HCT116 (cell line): Measurements from ENCODE around the gene NDUFA8. TPM values are rescaled to one million over a fixed set of nuclear protein-coding genes. Genes with fewer than 3 reads are reported as not detected.

Experiments used
- ATAC-seq: fragments of 200-7000 bp; cut with Tn5 transposase; 2 replicates; pipeline ENCODE4 v1.9.1; 2020; ENCODE audit warnings: mild to moderate bottlenecking, moderate library complexity
- BruUV-seq: library from RNA; stranded (reverse); fragments of 400-500 nt; replicated peaks from 2 replicates; lab custom pipeline; 2021; lab: Mats Ljungman, UMichigan
- CTCF ChIA-PET: fragments of 300-600 bp; sonication (Branson Sonifier 250); formaldehyde crosslinking; loops from one replicate; lab custom pipeline; 2021; ENCODE audit warnings: antibody characterized with exemption; lab: Charles Lee
- POLR2A ChIA-PET: fragments of 300-600, 350-600 bp; sonication (Branson Sonifier 250); formaldehyde crosslinking; loops from one replicate; lab custom pipeline; 2021; ENCODE audit warnings: antibody characterized with exemption; lab: Charles Lee
- RAD21 ChIA-PET, 2 experiments: fragments of 300-600 bp; sonication (Branson Sonifier 250); formaldehyde crosslinking; loops; one replicate each; lab custom pipeline; 2023; ENCODE audit warnings: low total read pairs in 2 of 2; ENCODE audit not compliant: uncharacterized antibody in 2 of 2, unreplicated experiment in 2 of 2, low non-redundant PET in 1 of 2; lab: Charles Lee
- DNase-seq: peaks from one replicate; pipeline ENCODE4 v3.0.0-alpha.2; 2010; ENCODE audit warnings: low read depth, low spot score
- H2AFZ ChIP-seq: fragments of 200-600 bp; shearing (Covaris generic), sonication (generic); 2 replicates; pipeline ENCODE4 v1.6.1; 2017; ENCODE audit warnings: low read depth, mixed run types, mixed read lengths, antibody characterized with exemption, low read length; ENCODE audit not compliant: poor library complexity, severe bottlenecking
- H3K27ac ChIP-seq: 2 replicates; pipeline ENCODE4 v1.5.1; 2012; ENCODE audit warnings: low read depth, low read length
- H3K27me3 ChIP-seq: fragments of 200-600 bp; sonication (generic); 2 replicates; pipeline ENCODE4 v1.6.1; 2016; ENCODE audit warnings: mixed run types, low read length, mixed read lengths; ENCODE audit not compliant: insufficient read depth
- H3K36me3 ChIP-seq, 2 experiments: fragments of 200-500 bp in 1 of 2; fragments of 200-600 bp in 1 of 2; sonication (Bioruptor generic) in 1 of 2; sonication (generic) in 1 of 2; 2 replicates each; pipeline versions ENCODE4 v1.5.1 to v1.6.1; 2014 to 2016; ENCODE audit warnings: low read length in 2 of 2, inconsistent platforms in 1 of 2, mixed read lengths in 1 of 2, mixed run types in 1 of 2; ENCODE audit not compliant: insufficient read depth in 2 of 2, control insufficient read depth in 1 of 2
- H3K4me1 ChIP-seq, 2 experiments: fragments of 200-600 bp in 1 of 2; sonication (generic) in 1 of 2; 2 replicates each; pipeline versions ENCODE4 v1.5.1 to v1.6.1; 2012 to 2017; ENCODE audit warnings: low read length in 2 of 2, inconsistent platforms in 1 of 2, mild to moderate bottlenecking in 1 of 2, mixed read lengths in 1 of 2, mixed run types in 1 of 2, moderate library complexity in 1 of 2; ENCODE audit not compliant: insufficient read depth in 2 of 2, control insufficient read depth in 1 of 2
- H3K4me2 ChIP-seq: fragments of 200-600 bp; sonication (generic); 2 replicates; pipeline ENCODE4 v1.6.1; 2017; ENCODE audit warnings: mixed run types, low read length, mixed read lengths
- H3K4me3 ChIP-seq, 2 experiments: fragments of 200-600 bp in 1 of 2; sonication (generic) in 1 of 2; replicated peaks in 1 of 2; 2 replicates each; pipeline ENCODE4 v1.5.1; 2011 to 2016; ENCODE audit warnings: low read length in 2 of 2, control low read depth in 1 of 2, low read depth in 1 of 2, mild to moderate bottlenecking in 1 of 2, mixed read lengths in 1 of 2, mixed run types in 1 of 2
- H3K79me2 ChIP-seq: fragments of 200-600 bp; sonication (generic); 2 replicates; pipeline ENCODE4 v1.6.1; 2017; ENCODE audit warnings: mild to moderate bottlenecking, mixed run types, low read length, moderate library complexity, mixed read lengths; ENCODE audit not compliant: insufficient read depth
- H3K9ac ChIP-seq: fragments of 200-600 bp; sonication (generic); 2 replicates; pipeline ENCODE4 v1.6.1; 2016; ENCODE audit warnings: low read length, mixed read lengths
- H3K9me2 ChIP-seq: fragments of 200-600 bp; sonication (generic), shearing (Covaris generic); 2 replicates; pipeline ENCODE4 v1.6.1; 2017; ENCODE audit warnings: mixed run types, mild to moderate bottlenecking, moderate library complexity; ENCODE audit not compliant: insufficient read depth
- H3K9me3 ChIP-seq, 2 experiments: fragments of 200-500 bp in 1 of 2; fragments of 200-600 bp in 1 of 2; sonication (Bioruptor generic) in 1 of 2; sonication (generic) in 1 of 2; 2 replicates each; pipeline ENCODE4 v1.6.1; 2014 to 2017; ENCODE audit warnings: low read length in 2 of 2, mixed read lengths in 2 of 2, inconsistent platforms in 1 of 2, low read depth in 1 of 2, mild to moderate bottlenecking in 1 of 2, mixed run types in 1 of 2, moderate library complexity in 1 of 2; ENCODE audit not compliant: control insufficient read depth in 1 of 2, insufficient read depth in 1 of 2
- H4K20me1 ChIP-seq: fragments of 200-600 bp; sonication (generic), shearing (Covaris generic); 2 replicates; pipeline ENCODE4 v1.6.1; 2017; ENCODE audit warnings: mixed run types, mild to moderate bottlenecking, moderate library complexity; ENCODE audit not compliant: insufficient read depth
- CEBPB ChIP-seq: IDR thresholded peaks from 2 replicates; pipeline ENCODE4 v1.6.1; 2012; ENCODE audit warnings: low read depth
- CTCF ChIP-seq, 3 experiments: fragments of 200-600 bp in 1 of 3; sonication (generic) in 1 of 3; IDR thresholded peaks in 2 of 3; conservative IDR thresholded peaks in 1 of 3; 2 replicates each; pipeline ENCODE4 v1.5.1; 2012 to 2017; ENCODE audit warnings: low read depth in 2 of 3, low read length in 2 of 3, antibody characterized with exemption in 1 of 3, borderline replicate concordance in 1 of 3, control low read depth in 1 of 3, mild to moderate bottlenecking in 1 of 3, mixed read lengths in 1 of 3, mixed run types in 1 of 3, moderate library complexity in 1 of 3; ENCODE audit not compliant: insufficient read depth in 1 of 3
- EGR1 ChIP-seq: IDR thresholded peaks from 2 replicates; pipeline ENCODE4 v1.6.1; 2012; ENCODE audit warnings: low read depth
- ELF1 ChIP-seq: IDR thresholded peaks from 2 replicates; pipeline ENCODE4 v1.6.1; 2012; ENCODE audit warnings: low read depth, borderline replicate concordance
- EZH2 ChIP-seq: fragments of 200-600 bp; sonication (generic); IDR thresholded peaks from 2 replicates; pipeline ENCODE4 v1.6.1; 2017; ENCODE audit warnings: antibody characterized with exemption, mixed run types
- EZH2phosphoT487 ChIP-seq: fragments of 200-600 bp; IDR thresholded peaks from 2 replicates; pipeline ENCODE4 v1.6.1; 2018; ENCODE audit warnings: antibody characterized with exemption, borderline replicate concordance
- FOSL1 ChIP-seq: IDR thresholded peaks from 2 replicates; pipeline ENCODE4 v1.6.1; 2012; ENCODE audit warnings: low read depth
- POLR2A ChIP-seq: IDR thresholded peaks from 2 replicates; pipeline ENCODE4 v1.7.0; 2011; ENCODE audit warnings: borderline replicate concordance; ENCODE audit not compliant: insufficient read depth, insufficient read length; ENCODE audit errors: extremely low read depth
- POLR2AphosphoS5 ChIP-seq: IDR thresholded peaks from 2 replicates; pipeline ENCODE4 v1.6.1; 2011; ENCODE audit warnings: mild to moderate bottlenecking, low read depth, low read length, moderate library complexity
- REST ChIP-seq: IDR thresholded peaks from 2 replicates; pipeline ENCODE4 v1.6.1; 2012; ENCODE audit warnings: low read depth
- SIN3A ChIP-seq: IDR thresholded peaks from 2 replicates; pipeline ENCODE4 v1.6.1; 2012; ENCODE audit warnings: low read depth
- TCF7L2 ChIP-seq: IDR thresholded peaks from 2 replicates; pipeline ENCODE4 v1.7.0; 2011; ENCODE audit warnings: borderline replicate concordance, inconsistent platforms; ENCODE audit not compliant: insufficient read depth, insufficient read length; ENCODE audit errors: extremely low read depth
- ZFX ChIP-seq: fragments of 450-650 bp; IDR thresholded peaks from 2 replicates; pipeline ENCODE4 v1.6.1; 2017
- ZNF274 ChIP-seq: fragments of 200-500 bp; sonication (Bioruptor generic); IDR thresholded peaks from 2 replicates; pipeline ENCODE4 v1.6.1; 2014; ENCODE audit warnings: mild to moderate bottlenecking, low read depth, low read length, inconsistent platforms
- intact Hi-C: fragments of 100-400 bp; cut with micrococcal nuclease; formaldehyde crosslinking; loops from 2 replicates; pipeline ENCODE4 v1.10.0; 2022
- total RNA-seq: library from RNA; stranded (reverse); gene quantifications from one replicate; pipeline ENCODE4 v1.2.1, GENCODE V29; 2021; ENCODE audit not compliant: unreplicated experiment

NDUFA8 gene
- total RNA-seq, 1 experiment from 2014 or later: 84.5 TPM

- TF ChIP-seq CEBPB (no peak), ELF1 (no peak), EZH2phosphoT487 (no peak), FOSL1 (no peak), CTCF (IDR thresholded peaks at IDR 0.05 in 2 of 3, conservative IDR thresholded peaks at IDR 0.05 in 1 of 3; ENCODE audit: borderline replicate concordance in 1 of 3, insufficient read depth in 1 of 3, low read depth in 2 of 3, low read length in 2 of 3) (no peak), POLR2A (no peak), ZNF274 (no peak)
These were observed 47.3 kb downstream of the NDUFA8 start (continued) for GRCh38 chr9:122112238-122112637.

- H3K9me3 ChIP-seq: no peaks in the 10 kb centered on the region
- H3K36me3 ChIP-seq: no peaks in the 10 kb centered on the region
- intact Hi-C loops: no loop called here
- no peak overlapping the region for H3K4me2 ChIP-seq
- CTCF ChIA-PET: no interaction called here
- ATAC-seq: no peak
- RAD21 ChIA-PET: no interaction called here
- no peaks in the 10 kb centered on the region for H3K9me2 ChIP-seq
- POLR2A ChIA-PET: no interaction called here
- no peak for TF ChIP-seq EGR1
- no peak for TF ChIP-seq REST
- no peak for TF ChIP-seq EZH2
- TF ChIP-seq SIN3A: no peak
- no peak for TF ChIP-seq CTCF (IDR thresholded peaks at IDR 0.05 in 2 of 3, conservative IDR thresholded peaks at IDR 0.05 in 1 of 3; ENCODE audit: borderline replicate concordance in 1 of 3, insufficient read depth in 1 of 3, low read depth in 2 of 3, low read length in 2 of 3)
- TF ChIP-seq TCF7L2: no peak
- TF ChIP-seq POLR2AphosphoS5: no peak
- no peak for TF ChIP-seq EZH2phosphoT487
- TF ChIP-seq ZFX: no peak
- H4K20me1 ChIP-seq: no peaks in the 10 kb centered on the region
- no TSS peak for BruUV-seq
- H3K27ac ChIP-seq: no peak overlapping the region
- H3K79me2 ChIP-seq: no peaks in the 10 kb centered on the region
- H3K4me1 ChIP-seq: no peaks in the 10 kb centered on the region
- H3K27me3 ChIP-seq: peaks cover 4% of the 10 kb centered on the region
- DNase-seq: no peak
- no peak overlapping the region for H2AFZ ChIP-seq
- no peak overlapping the region for H3K9ac ChIP-seq
- no peak overlapping the region for H3K4me3 ChIP-seq
These were observed 48.0 kb downstream of the NDUFA8 start for GRCh38 chr9:122111413-122112085.
